Jurkat, Clone E6-1 (cell line): ENCODE data around the gene PRKCA. TPM values are rescaled to one million over a fixed set of nuclear protein-coding genes. Genes with fewer than 3 reads are reported as not detected.
"Not testable (repeated sequence)": the region's sequence is repeated elsewhere in the genome, so short reads cannot be mapped to it uniquely, and the experiment has no call there.

ENCODE experiments used
- DNase-seq: peaks from one replicate; pipeline ENCODE4 v3.0.0-alpha.2; 2011; ENCODE audit warnings: low read depth, low spot score
- H3K4me3 ChIP-seq: 2 replicates; pipeline ENCODE4 v1.5.1; 2011; ENCODE audit warnings: mild to moderate bottlenecking, low read length, control low read depth, moderate library complexity
- polyA plus RNA-seq: library from polyadenylated mRNA; unstranded; fragments of >200 nt; gene quantifications from one replicate; pipeline ENCODE4 v1.2.1, GENCODE V29; 2012; ENCODE audit warnings: missing spikeins; ENCODE audit not compliant: insufficient read length, insufficient read depth

Gene PRKCA
- polyA plus RNA-seq, result 22.2 TPM

DNA sequence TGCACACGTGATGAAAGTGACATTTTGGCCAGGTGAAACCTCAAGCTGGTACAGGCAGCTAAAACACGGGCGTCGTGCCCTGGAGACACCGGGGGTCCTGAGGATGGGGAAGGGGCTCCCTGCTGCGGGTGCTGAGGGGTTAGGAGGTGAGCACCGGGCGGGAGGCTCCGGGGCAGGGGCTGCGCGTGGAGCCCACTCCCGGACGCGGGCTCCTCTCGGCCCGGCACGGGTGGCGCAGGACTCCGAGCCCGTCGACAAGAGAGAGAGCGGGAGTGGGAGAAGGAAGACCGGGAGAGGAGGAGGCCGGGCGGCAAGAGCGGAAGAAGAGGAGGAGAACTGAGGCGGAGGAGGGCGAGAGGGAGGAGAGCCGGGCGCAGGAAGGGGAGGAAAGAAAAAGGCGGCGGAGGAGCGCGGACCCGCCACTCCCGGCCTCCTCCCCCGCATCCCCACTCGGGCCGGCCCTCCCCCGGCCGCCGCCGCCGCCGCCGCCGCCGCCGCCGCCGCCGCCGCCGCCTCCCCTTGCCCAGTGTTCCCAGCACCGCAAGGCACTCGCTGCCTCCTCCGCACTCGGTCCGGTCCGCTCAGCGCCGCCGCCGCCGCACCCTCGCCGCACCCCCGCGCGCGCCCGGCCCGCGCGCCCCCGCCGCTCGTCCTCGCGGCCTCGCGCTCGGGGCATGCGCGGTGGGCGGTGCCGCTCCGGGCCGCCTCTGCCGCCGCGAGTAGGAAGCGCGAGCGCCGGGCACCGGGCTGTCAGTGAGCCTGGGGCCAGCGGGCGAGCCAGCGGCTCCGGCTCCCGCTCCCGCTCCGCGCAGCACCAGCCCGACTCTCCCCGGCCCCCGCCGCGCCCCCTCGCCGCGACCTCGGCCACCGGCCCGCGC lies at the start of gene PRKCA:
Gene PRKCA (plus strand): TSS at position 750 of the 878 bp plus-strand sequence.
- DNase-seq, result no peak
- H3K4me3 ChIP-seq, result peak within 1 kb of the TSS; percentile 74

DNA sequence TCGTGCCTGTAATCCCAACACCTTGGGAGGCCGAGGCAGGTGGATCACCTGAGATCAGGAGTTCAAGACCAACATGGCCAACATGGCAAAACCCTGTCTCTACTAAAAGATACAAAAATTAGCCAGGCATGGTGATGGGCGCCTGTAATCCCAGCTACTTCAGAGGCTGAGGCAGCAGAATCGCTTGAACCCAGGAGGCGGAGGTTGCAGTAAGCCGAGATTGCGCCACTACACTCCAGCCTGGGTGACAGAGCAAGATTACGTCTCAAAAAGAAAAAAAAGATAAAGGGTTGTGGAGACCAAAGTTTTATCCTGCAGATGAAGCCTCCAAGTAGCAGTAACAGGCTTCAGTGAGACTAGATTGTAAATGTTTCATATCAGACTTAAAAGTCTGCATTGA lies 49.0 kb upstream of the PRKCA start:
- H3K4me3 ChIP-seq, DNase-seq: not testable (repeated sequence)

DNA sequence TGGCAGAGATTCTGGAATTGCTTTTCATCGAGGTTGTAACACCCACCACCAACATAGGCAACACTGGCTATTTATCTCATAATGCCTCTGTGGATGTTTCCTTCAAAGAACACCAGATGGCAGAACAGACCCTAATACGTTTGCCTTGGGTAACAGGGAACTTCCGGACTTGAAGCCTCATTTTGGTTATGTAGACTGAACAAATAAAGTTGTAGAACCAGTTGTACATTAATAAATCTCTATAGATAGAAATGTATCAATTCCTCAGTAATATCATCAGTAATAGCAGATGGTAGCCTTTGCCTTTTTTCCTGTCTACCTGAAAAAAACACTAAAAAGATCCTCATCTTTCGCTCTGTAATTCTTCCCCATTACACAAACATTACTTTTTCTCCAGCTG lies 47.3 kb upstream of the PRKCA start:
- H3K4me3 ChIP-seq, result no peak overlapping the region
- peak; percentile 85 for DNase-seq

DNA sequence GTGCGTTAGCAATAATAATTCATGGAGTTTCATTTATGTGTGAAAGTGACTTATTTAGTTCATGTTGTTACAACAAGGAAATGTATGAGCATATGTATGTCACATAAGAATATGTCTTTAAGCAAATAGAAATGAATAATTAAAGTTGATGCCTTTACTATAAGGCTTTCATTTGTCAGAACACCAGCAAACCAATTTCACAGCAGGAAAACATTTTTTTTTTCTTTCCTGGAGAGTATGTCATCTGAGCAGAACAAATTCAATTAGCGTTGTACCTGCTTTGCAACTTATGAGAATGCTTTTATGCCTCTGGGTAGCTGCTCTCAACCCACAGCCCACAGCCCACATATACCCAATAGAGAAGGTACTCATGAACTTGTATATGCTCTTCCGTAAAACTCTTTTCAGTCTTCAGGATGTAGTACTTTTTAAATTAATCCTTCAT lies 46.9 kb upstream of the PRKCA start:
- H3K4me3 ChIP-seq, result no peak overlapping the region
- peak; percentile 56 for DNase-seq

DNA sequence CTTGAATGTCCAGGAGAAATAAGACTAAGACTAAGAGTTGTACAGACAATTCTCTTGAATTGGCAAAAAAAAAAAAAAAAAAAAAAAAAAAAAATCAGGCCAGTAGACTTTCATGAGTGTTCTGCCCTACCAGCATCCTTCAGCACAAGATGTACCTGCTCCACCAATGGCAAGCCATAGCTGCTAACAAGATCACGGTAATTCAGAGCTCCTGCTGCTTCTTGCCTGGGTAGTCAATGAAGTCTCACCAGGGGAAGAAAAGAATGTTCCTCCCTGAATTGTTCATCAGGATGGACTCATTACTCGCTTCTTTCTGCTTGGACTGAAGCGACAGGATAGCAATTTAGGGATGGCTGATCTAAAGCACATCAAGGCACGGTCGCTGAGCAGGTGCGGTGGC lies 42.1 kb upstream of the PRKCA start:
- no peak for DNase-seq
- H3K4me3 ChIP-seq, result no peak overlapping the region

DNA sequence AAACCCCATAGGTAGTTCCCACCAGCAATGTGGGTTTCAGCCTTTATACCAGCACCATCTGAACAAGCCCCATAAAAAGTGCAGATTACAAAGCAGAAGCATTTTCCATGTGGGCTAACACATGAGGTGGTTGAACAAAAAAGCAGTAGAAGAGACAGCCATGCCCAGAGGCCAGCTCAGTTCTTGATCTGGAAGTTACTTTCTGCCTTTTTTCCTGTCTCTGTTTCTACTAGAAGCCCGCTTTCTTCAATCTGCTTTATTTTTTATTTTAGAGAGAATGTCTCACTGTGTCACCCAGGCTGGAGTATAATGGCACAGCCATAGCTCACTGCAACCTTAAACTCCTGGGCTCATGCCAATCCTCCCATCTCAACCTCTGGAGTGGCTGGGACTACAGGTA lies 41.7 kb upstream of the PRKCA start:
- no peak for DNase-seq
- no peak overlapping the region for H3K4me3 ChIP-seq

DNA sequence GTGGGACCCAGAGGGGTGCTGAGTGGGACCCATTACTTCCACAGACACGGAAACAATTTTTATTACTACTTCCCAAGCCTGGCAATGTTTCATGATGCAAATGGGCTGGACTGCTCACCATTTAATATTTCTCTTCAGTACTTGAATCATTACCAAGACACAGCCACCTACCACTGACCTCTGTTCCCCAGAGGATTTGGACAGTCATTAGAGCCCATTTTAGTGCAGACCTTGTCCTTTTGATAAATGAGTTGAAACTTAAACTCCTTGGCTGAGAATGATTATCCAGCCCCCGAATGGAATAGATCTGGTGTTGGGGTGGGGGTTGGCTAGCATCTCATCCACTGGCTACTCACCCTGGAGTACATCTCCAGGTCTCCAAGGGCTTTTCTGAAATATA lies 39.6 kb upstream of the PRKCA start:
- no peak for DNase-seq
- no peak overlapping the region for H3K4me3 ChIP-seq

DNA sequence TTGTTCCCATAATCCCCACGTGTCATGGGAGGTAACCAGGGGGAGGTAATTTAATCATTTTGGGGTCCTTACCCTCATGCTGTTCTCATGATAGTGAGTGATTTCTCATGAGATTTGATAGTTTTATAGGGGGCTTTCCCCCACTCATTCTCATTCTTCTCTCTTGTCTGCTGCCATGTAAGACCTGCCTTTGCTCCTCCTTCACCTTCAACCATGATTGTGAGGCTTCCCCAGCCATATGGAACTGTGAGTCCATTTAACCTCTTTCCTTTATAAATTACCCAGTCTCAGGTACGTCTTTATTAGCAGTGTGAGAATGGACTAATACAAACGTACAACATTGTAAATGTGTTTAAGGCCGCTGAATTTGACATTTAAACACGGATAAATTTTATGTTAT lies 37.7 kb upstream of the PRKCA start:
- H3K4me3 ChIP-seq, result no peak overlapping the region
- no peak for DNase-seq

DNA sequence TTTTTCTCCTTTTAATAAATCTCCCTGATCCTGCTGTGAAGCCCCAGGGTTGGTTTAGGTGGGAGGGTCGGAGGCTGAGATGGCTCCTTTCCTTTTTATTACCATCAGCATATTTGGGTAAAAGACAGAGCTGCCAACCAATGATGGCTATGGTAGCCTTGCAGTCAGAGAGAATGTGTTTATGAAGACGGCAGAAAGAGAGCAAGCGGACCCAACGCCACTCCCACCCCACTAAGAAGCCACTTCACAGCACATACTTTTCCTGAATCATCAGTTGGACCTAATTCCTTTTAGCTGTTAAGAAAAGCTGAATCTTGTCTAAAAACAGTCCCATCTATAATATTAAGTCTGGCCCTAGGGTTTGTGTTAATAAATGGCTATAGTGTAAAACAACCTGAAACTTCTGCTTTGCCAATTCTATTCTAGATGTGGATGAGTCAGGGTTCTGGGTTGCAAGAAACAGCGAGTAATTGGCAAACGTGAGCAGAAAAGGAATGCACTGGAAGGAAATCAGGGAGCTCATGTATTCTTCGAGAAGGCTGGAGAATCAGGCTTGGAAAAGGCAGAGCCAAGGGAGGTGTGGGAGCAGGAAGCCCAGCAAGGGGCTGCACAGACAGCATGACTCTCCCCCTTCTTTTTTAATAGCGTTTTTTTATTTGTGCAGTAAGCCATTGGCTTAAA lies 34.0 kb upstream of the PRKCA start:
- no peak for DNase-seq

DNA sequence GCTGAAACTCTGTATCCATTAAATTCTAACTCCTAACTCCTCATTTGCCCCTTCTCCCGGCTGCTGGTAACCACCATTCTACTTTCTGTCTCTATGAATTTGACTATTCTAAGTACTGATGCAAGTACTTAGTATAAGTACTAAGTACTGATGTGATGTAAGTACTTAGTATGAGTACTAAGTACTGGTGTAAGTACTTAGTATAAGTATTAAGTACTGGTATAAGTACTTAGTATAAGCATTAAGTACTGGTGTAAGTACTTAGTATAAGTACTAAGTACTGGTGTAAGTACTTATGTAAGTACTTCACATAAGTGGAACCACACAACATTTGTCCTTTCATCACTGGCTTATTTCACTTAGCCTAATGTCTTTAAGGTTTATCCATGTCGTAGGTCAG lies 32.3 kb upstream of the PRKCA start:
- no peak for DNase-seq

More for the DNA sequence above, 34.0 kb upstream of the PRKCA start:
- H3K4me3 ChIP-seq, result no peak overlapping the region

DNA sequence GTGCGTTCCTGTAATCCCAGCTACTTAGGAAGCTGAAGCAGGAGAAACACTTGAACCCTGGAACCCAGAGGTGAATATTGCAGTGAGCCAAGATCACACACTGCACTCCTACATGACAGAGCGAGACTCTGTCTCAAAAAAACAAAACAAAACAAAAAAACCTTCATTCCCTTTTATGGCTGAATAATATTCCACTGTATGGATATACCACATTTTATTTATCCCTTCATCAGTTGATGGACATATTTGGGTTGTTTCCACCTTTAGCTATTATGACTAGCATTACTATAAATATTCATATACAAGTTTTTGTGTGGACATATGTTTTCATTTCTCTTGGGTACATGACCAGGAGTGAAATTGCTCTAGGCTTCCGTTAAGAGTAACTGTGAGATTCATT lies 30.9 kb upstream of the PRKCA start:
- no peak overlapping the region for H3K4me3 ChIP-seq
- no peak for DNase-seq

More for the DNA sequence above, 32.3 kb upstream of the PRKCA start:
- no peak overlapping the region for H3K4me3 ChIP-seq

DNA sequence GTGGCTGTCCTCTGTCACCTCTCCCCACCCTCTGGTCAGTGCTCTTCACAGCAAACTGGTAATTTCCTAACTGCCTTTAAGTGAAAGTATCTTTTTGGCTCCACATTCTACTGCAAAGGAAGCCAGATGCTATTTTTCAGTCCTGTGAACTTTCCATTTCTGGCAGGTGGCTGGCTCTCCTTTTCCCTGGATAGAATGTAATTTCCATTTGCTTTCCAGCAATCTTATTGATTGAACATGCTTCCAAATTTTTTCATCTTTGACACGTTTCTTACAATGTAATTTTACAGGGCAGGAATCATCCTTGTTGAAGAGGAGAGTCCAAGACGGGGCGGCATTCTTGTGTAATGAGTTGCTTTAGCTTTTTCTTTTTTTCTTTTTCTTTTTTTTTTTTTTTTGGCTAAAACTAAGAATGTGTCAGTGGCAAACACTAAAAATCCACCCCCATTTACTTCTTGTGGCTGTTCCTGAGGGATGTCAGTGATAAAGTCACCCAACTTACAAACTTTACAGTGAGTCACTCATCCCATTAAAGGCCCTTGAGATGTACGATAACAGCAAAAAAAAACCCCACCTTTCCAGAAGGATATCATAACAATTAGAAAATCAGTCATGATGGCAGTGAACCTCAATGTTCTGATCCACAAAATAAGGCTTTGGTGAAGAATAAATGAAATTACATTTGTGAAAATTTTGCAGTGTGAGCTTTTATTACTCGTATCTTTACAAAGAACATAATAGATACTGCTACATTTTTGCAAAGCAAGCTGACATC lies 29.4 kb upstream of the PRKCA start:
- DNase-seq, result no peak
- H3K4me3 ChIP-seq, result no peak overlapping the region

DNA sequence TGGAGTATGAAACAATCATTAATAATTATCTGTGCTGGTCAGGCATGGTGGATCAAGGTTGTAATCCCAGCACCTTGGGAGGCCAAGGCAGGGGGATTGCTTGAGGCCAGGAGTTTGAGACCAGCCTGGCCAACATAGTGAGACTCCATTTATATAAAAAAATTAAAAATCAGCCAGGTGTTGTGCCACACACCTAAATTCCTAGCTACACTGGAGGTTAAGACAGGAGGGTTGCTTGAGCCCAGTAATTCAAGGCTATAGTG lies 28.9 kb upstream of the PRKCA start:
- no peak overlapping the region for H3K4me3 ChIP-seq
- no peak for DNase-seq

DNA sequence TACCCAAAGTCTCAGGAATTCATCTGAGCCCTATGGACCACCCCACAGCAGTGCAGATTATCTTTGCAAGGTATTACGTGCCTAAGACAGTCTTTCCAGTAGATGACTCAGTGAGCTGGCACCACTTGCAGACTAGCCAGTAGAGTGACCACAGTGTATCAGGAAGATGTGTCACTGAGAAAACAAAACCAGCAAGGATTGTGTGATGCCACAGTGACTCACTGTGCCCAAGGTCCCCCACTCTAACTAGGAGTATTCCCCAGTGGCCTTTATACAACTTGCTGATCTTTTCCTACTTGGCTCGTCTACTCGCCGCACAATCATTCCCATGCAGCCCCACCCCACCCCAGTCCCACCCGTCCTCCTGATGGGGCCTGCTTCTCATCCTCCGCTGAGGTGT lies 26.8 kb upstream of the PRKCA start:
- DNase-seq, result no peak
- H3K4me3 ChIP-seq, result no peak overlapping the region

DNA sequence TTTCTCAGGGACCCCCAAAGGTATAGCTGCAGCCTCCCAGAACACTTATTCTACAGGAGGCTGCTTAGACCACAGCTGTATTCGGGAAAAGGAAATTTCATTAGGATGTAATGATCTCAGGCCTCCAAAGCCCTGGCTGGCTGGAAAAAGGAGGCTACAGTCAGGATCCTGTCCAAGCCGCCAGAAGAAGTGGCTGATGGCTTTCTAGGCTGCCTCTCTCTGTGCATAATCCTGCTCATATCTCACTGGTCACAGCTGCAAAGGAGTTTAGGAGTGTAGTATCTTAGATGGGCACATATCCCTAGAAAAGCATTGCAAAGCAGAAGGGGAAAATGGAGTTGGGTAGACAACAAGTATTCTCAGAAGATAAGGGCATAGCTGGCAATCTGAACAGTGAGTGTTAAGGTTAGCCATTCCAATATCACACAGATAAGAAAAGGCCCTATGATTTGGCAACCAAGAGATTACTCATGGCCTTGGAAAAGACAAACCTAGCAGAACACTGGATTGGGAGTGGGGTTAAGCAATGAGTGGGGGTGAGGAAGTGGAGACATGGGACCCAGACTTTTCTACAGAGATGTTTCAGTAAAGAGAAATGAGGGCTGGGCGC lies 26.0 kb upstream of the PRKCA start:
- DNase-seq, result no peak
- no peak overlapping the region for H3K4me3 ChIP-seq

DNA sequence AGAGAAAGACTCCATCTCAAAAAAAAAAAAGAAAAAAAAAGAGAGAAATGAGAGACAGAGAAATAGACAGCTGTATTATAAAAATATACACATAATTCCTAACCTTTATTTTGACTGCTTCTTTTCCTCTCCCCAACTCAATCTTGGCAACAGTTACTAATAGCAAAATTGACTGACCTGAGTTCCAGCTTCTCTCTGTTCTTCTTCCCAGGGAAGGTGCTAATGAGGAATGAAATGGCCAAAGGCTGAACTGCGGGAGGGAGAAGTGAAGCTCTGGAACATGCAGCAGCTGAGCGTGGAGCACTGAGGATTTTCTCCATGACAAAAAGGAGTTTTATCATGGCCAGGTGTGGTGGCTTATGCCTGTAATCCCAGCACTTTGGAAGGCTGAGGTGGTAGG lies 25.2 kb upstream of the PRKCA start:
- no peak overlapping the region for H3K4me3 ChIP-seq
- DNase-seq, result no peak

DNA sequence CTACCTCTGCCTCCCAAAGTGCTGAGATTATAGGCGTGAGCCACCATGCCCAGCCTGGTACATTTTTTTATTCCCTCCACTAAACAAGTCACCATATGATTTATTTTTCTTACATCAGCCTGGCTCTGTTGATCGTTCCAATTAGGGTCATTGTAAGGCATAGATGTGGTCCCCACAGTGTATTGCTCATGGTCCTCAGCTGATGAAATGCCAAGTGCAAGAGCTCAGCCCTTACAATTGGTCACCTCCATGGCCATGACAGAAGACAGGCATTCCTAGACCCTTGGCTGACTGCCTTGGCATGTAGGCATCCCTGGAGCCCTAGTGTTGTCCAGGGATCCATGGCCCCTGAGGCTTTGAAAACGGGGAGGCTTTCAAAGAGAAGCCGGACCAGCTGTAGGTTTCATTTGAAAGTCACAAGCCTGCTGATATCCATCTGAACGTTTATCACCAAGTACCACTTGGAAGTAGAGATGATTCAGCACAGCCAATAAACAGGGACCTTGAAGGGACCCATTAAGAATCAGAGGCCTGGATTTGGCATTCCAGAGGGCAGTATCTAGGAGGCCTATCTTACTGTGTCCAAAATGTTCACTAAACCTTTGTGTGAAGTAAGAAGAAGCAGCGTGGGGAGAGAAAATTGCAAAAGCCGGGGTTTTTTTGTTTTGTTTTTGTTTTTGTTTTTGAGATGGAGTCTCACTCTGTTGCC lies 20.6 kb upstream of the PRKCA start:
- DNase-seq, result no peak
- H3K4me3 ChIP-seq, result no peak overlapping the region

DNA sequence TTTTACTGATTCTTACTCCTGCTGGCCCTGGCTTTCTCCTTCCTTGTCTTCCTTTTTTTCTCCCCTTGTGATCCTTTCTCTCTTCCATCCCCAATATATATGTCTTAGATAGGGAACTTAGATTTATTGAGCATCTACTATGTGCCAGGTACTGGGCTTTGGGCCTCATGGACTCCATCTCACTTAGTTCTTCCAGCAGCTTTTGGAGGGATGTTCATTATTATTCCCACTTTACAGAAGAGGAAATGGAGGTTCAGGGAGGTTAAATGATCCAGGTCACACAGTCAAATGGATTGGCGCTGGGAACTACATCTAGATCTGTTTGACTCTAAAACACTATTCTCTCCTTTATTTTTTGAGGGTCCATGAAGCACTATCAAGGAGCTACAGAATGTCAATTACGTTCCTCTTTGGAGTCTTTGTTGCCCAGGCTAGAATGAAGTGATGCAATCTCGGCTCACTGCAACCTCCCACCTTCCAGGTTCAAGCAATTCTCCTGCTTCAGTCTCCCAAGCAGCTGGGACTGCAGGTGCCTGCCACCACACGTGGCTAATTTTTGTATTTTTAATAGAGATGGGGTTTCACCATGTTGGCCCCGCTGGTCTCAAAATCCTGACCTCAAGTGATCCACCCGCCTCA lies 19.0 kb upstream of the PRKCA start:
- no peak overlapping the region for H3K4me3 ChIP-seq
- no peak for DNase-seq

DNA sequence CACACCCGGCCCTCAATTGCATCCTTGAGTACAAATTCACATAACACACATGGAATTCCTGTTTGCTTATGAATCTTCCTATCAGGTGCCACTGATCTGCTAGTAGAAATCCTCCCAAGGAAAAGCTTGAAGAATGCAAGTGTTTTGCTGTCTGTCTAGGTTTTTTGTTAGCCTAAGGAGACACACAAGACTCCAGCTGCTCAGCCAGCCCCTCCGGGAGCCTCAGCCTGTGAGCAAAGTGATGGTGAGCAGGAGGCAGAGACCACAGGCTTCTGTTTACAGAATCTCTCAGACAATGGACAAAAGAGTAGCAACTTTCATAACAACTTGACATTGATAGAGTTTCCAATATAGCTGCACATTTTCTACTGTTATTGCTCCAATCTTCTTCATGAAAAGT lies 18.4 kb upstream of the PRKCA start:
- DNase-seq, result no peak
- no peak overlapping the region for H3K4me3 ChIP-seq
